ENCODE measurements around the gene CLSTN2. TPM values are rescaled to one million over a fixed set of nuclear protein-coding genes. Genes with fewer than 3 reads are reported as not detected.

Gene CLSTN2
- total and polyA plus RNA-seq, 2 of the 8 experiments (the other 6 are each of a cell fraction or from before 2014, with no cell fraction given), result 0.39 to 0.52 TPM

DNA sequence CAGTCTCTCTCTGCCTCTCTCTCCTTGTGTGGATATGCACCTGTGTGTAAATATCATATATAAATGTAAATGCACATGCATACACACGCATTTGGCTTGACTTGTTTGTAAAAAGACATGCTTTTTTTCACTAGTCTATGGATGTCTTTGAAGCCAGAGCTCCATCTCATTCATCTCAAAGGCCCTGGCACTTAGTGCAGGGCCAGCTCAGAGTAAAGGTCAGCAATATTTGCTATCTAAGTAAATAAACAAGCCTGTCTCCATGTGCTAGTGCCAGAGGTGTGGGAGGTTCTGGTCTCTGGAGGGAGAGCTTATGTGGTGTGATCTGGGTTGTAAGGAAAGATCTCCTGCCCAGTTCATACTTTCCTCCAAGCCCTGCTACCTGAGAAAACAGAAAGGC lies 5.6 kb downstream of the CLSTN2 start:
- Histone ChIP-seq H4K8ac (ENCODE audit: extremely low read depth, insufficient read depth, low read length) (no peak overlapping the region), H2AFZ (ENCODE audit: low read length) (no peak overlapping the region), H2AK5ac (ENCODE audit: low read depth, low read length) (no peak overlapping the region), H3K23me2 (ENCODE audit: low read depth, low read length) (peaks cover 2% of the 10 kb centered on the region; the same call in 1 of the 2 replicates), H2BK15ac (ENCODE audit: low read length) (no peak overlapping the region), H3K4me2 (ENCODE audit: insufficient read depth in 1 of 2, low read depth in 2 of 2, low read length in 2 of 2) (no peak overlapping the region), H4K5ac (ENCODE audit: insufficient read length, low read depth, low read length) (no peak overlapping the region), H3K4me1 (replicated peaks in 1 of 4; ENCODE audit: control insufficient read depth in 3 of 4, insufficient read depth in 4 of 4, low read length in 3 of 4) (peaks cover 3 to 5% (median 4%) of the 10 kb centered on the region in 4 experiments; a peak in 5 of 7 replicates), H2BK5ac (ENCODE audit: low read depth, low read length) (no peak overlapping the region), H3K14ac (ENCODE audit: insufficient read length) (no peak overlapping the region), H3K27me3 (replicated peaks in 1 of 4; ENCODE audit: control insufficient read depth in 3 of 4, extremely low read depth in 1 of 4, insufficient read depth in 3 of 4, low read length in 3 of 4) (peaks cover 12 to 17% (median 17%) of the 10 kb centered on the region in 4 experiments), H3K9me3 (ENCODE audit: insufficient read depth in 2 of 2, low read depth in 1 of 2, low read length in 1 of 2) (no peaks in the 10 kb centered on the region), H2BK12ac (ENCODE audit: low read depth, low read length) (no peak overlapping the region), H3K4me3 (ENCODE audit: extremely low read depth in 1 of 4, insufficient read depth in 2 of 4, low read depth in 3 of 4, low read length in 4 of 4) (no peak overlapping the region), H3K4ac (replicated peaks; ENCODE audit: insufficient read length, low read depth, low read length) (no peak overlapping the region), H2BK120ac (replicated peaks; ENCODE audit: low read depth, low read length) (no peak overlapping the region), H4K20me1 (replicated peaks in 1 of 2; ENCODE audit: control insufficient read depth in 1 of 2, insufficient read depth in 2 of 2, low read length in 2 of 2) (peaks cover 0 to 4% of the 10 kb centered on the region in 2 experiments), H3K18ac (ENCODE audit: extremely low read depth, low read length) (no peak overlapping the region), H3K79me2 (ENCODE audit: control insufficient read depth in 1 of 2, insufficient read depth in 2 of 2, low read length in 2 of 2) (no peaks in the 10 kb centered on the region), H3K9ac (replicated peaks in 1 of 4; ENCODE audit: extremely low read depth in 1 of 4, low read depth in 3 of 4, low read length in 3 of 4) (no peak overlapping the region), H3K79me1 (ENCODE audit: low read depth, low read length) (no peaks in the 10 kb centered on the region), H2BK20ac (ENCODE audit: low read length) (no peak overlapping the region), H3K27ac (ENCODE audit: low read depth, low read length) (no peak overlapping the region), H3K23ac (ENCODE audit: insufficient read length) (no peak overlapping the region), H3K36me3 (ENCODE audit: control insufficient read depth in 2 of 4, insufficient read depth in 4 of 4, low read length in 3 of 4) (no peaks in the 10 kb centered on the region), H4K91ac (replicated peaks; ENCODE audit: insufficient read length, low read length) (no peak overlapping the region), H3K56ac (replicated peaks; ENCODE audit: insufficient read length, low read depth, low read length) (no peak overlapping the region)
- DNase-seq (ENCODE audit: low read depth in 1 of 2, low spot score in 2 of 2) (no peak), FAIRE-seq (no peak)
- WGBS, 2 experiments (ENCODE audit: extremely low coverage in 1 of 2, insufficient coverage in 1 of 2, insufficient read length in 1 of 2, insufficient replicate concordance in 2 of 2, low coverage in 1 of 2, low lambda C conversion rate in 2 of 2, missing lambda C conversion rate in 1 of 2), result 95% methylated on average over 1 of the region's 1 CpG; no CpG with 5 or more reads in 1 of the 2 experiments
- ChIA-PET CTCF (ENCODE audit: partially characterized antibody) (interaction anchor here (1.3 to 2.6 kb wide), 7 partner anchors 9 to 796 kb away, joined by 3 to 9 read pairs (median 7); no protein-coding TSS in a partner anchor), POLR2A (ENCODE audit: partially characterized antibody) (no interaction called here)
- no peak for TF ChIP-seq BACH1 (IDR thresholded peaks at IDR 0.05; ENCODE audit: low read length)
- no peak for TF ChIP-seq E2F6 (IDR thresholded peaks at IDR 0.05)
- no peak for TF ChIP-seq FOSL1 (IDR thresholded peaks at IDR 0.05; ENCODE audit: insufficient read depth, low read depth, low read length)
- no peak for TF ChIP-seq TEAD4 (IDR thresholded peaks at IDR 0.05; ENCODE audit: low read depth, low read length)
- TF ChIP-seq ATF2 (IDR thresholded peaks at IDR 0.05; ENCODE audit: low read length), result no peak
- no peak for TF ChIP-seq EGR1 (IDR thresholded peaks at IDR 0.05; ENCODE audit: borderline replicate concordance, low read depth, low read length)
- no peak for TF ChIP-seq CHD2 (IDR thresholded peaks at IDR 0.05; ENCODE audit: low read length)
- no peak for TF ChIP-seq TAF7 (optimal IDR thresholded peaks at IDR 0.05; ENCODE audit: borderline replicate concordance, low read depth, low read length)
- TF ChIP-seq KDM5A (IDR thresholded peaks at IDR 0.05; ENCODE audit: low read length), result no peak
- TF ChIP-seq MAX (IDR thresholded peaks at IDR 0.05), result no peak
- TF ChIP-seq CEBPB (IDR thresholded peaks at IDR 0.05; ENCODE audit: low read depth, low read length), result no peak
- TF ChIP-seq POLR2A (IDR thresholded peaks at IDR 0.05; ENCODE audit: control extremely low read depth in 1 of 2, low read depth in 2 of 2, low read length in 2 of 2), result no peak

All from H1 (cell line).